Ovary (tissue), 10 donors: ENCODE data around the gene WDR41. TPM values are rescaled to one million over a fixed set of nuclear protein-coding genes. Genes with fewer than 3 reads are reported as not detected.

Experiments
- DNase-seq, 5 donors: peaks; one replicate each; pipeline ENCODE4 v3.0.0-alpha.2; 2019 to 2020
- H3K27ac ChIP-seq, 2 donors: fragments of 200-600 bp; one replicate each; pipeline versions ENCODE4 v1.5.1 to v1.8.0; 2019 to 2022
- H3K27me3 ChIP-seq: fragments of 200-600 bp; one replicate; pipeline ENCODE4 v1.8.0; 2022
- H3K36me3 ChIP-seq: fragments of 200-600 bp; sonication (generic); one replicate; pipeline ENCODE4 v1.5.1; 2019
- H3K4me1 ChIP-seq: one replicate; pipeline ENCODE4 v1.8.1; 2013; ENCODE audit warnings: mild to moderate bottlenecking, moderate library complexity; ENCODE audit not compliant: insufficient read depth
- H3K4me3 ChIP-seq: fragments of 200-600 bp; sonication (generic); one replicate; pipeline ENCODE4 v1.5.1; 2017
- H3K9me3 ChIP-seq, 2 donors: fragments of 200-600 bp in 1 of 2; sonication (generic) in 1 of 2; one replicate each; pipeline versions ENCODE4 v1.5.1 to v1.8.1; 2013 to 2019; ENCODE audit warnings: mild to moderate bottlenecking in 1 of 2, moderate library complexity in 1 of 2
- EP300 ChIP-seq: sonication (generic); formaldehyde crosslinking; IDR thresholded peaks from one replicate; pipeline ENCODE4 v1.6.1; 2017; ENCODE audit warnings: antibody characterized with exemption
- POLR2A ChIP-seq: fragments of 450-650 bp; IDR thresholded peaks from one replicate; pipeline ENCODE4 v1.6.1; 2017; ENCODE audit warnings: antibody characterized with exemption, mild to moderate bottlenecking, moderate library complexity
- WGBS, 3 donors: extraction: QIAGEN DNeasy Blood & Tissue Kit in 1 of 3; methylation state at CpG; one replicate each; pipeline versions ENCODE4 v1.1.5 to v1.1.7; 2013 to 2017; 5-methylcytosine and 5-hydroxymethylcytosine counted together
- intact Hi-C, 4 donors: fragments of 100-400 bp; cut with DNase I; formaldehyde crosslinking; loops; one replicate each; pipeline versions ENCODE4 v1.11.0 to v1.15.1; 2022 to 2023
- long read RNA-seq, 3 donors: library from polyadenylated mRNA in 2 of 3; unstranded in 2 of 3; transcript quantifications; one replicate each; pipeline ENCODE4 v2.0.0 and lab custom pipeline, GENCODE V29; 2021 to 2026
- polyA plus RNA-seq, 2 donors: library from polyadenylated mRNA; stranded (reverse); fragments of 200-250 nt in 1 of 2; fragments of 350-450 nt in 1 of 2; fragmentation: Illumina TruSeq in 1 of 2; extraction: RNeasy Lipid Tissue Mini Kit (QIAGEN cat#74804) in 1 of 2; gene quantifications; one replicate each; pipeline ENCODE4 v1.2.3, GENCODE V29; 2013 to 2014
- total RNA-seq, 7 donors: library from RNA; depleted of rRNA in 2 of 7; stranded (reverse); fragments of >200 nt in 2 of 7; fragmentation: NEBNext Ultra II Directional in 3 of 7; extraction: Animal tissue kit (Norgen Biotek cat#: 25700) in 3 of 7; gene quantifications; one replicate each; pipeline versions ENCODE4 v1.1.0 to v1.2.4, GENCODE V29; 2016 to 2023
- TF ChIP-seq, protein P1 (sequence below), 3 donors: fragments of 450-650 bp in 2 of 3; fragments of 200-600 bp in 1 of 3; IDR thresholded peaks; one replicate each; pipeline versions ENCODE4 v1.5.1 to v1.8.0; 2016 to 2022; ENCODE audit warnings: antibody characterized with exemption in 3 of 3, mild to moderate bottlenecking in 1 of 3
- donor health status: DM: no; HTN: no; CAD: no; lungs with moderate emphysema.
- donor health status: DM: no; HTN: no; CAD: no.
- donor health status: Bipolar disorder and iron deficiency.
- donor health status: DM: yes; HTN: yes; CAD: no.
- donor health status: DM: no; HTN: no; CAD: no.
- donor health status: DM: yes; HTN: yes; CAD: no.

WDR41 gene, protein sequence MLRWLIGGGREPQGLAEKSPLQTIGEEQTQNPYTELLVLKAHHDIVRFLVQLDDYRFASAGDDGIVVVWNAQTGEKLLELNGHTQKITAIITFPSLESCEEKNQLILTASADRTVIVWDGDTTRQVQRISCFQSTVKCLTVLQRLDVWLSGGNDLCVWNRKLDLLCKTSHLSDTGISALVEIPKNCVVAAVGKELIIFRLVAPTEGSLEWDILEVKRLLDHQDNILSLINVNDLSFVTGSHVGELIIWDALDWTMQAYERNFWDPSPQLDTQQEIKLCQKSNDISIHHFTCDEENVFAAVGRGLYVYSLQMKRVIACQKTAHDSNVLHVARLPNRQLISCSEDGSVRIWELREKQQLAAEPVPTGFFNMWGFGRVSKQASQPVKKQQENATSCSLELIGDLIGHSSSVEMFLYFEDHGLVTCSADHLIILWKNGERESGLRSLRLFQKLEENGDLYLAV
- total RNA-seq: 10 to 100 TPM; 24.5 to 45.4 (median 31.9) TPM
- polyA plus RNA-seq: 10 to 100 TPM in 1 of 2 donors, 1 to 10 TPM in 1; 7.5 to 36.6 TPM
- long read RNA-seq, donor 1, transcript WDR41-201 (13 exons, 3,958 nt): major isoform, 26 of 56 reads
- long read RNA-seq, donor 1, partial matches to known transcripts: 5 of 56 reads
- long read RNA-seq, donor 1, other reads (novel, unspliced or antisense): 22 of 56 reads
- long read RNA-seq, donor 2, transcript WDR41-201 (13 exons, 3,958 nt): major isoform, 17 of 29 reads
- long read RNA-seq, donor 2, partial matches to known transcripts: 10 of 29 reads
- long read RNA-seq, donor 2, other reads (novel, unspliced or antisense): 0 of 29 reads
- long read RNA-seq, donor 3, transcript WDR41-201 (13 exons, 3,958 nt): major isoform, 17 of 24 reads
- long read RNA-seq, donor 3, partial matches to known transcripts: 0 of 24 reads
- long read RNA-seq, donor 3, other reads (novel, unspliced or antisense): 7 of 24 reads

DNA sequence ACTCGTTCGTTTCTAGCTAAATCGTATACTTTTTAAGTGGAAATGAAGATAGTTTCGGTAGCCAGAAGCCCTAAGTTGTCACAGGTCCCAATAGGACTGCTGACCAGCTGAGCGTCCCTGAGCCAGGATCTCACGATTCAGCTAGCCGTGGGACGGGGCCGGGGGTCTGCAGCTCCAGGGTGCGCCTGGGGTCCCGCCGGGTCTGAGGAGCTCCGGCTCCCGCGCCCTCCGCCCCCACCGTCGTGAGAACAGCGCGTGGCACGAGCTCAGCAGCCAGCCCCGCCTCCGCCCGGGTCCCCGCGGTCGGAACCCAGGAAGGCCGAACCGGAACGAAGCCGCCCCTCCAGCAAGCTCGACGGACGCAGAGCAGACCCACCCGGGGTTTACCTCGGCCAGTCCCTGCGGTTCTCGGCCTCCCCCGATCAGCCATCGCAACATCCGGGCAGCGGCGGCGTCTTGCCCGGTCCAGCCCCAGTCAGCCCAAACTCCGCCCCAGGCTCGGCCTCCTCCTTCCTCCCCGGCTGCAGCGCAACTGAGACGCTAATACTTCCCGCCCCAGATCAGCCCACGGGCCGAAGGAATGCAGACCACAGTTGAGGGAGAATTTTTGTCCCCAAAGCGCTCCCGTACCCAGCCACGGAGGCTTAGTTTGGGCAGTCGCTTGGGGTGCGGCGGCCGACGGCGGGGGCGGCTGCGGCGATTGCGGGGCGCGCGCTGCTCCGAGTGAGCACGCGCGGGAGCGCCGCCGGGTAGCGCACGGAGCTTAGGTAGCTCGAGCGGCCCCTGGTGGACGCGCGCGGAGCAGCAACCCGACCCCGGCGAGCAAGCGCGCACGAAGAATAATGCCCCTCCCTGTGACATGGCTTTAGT lies at the start of gene WDR41:
Gene WDR41 (minus strand): TSS at position 534 of the 870 bp plus-strand sequence. CDS start 96 bp downstream, at position 438.
- H3K4me1 ChIP-seq: no peaks in the 10 kb centered on the region
- H3K27me3 ChIP-seq: no peaks in the 10 kb centered on the region
- no peaks in the 10 kb centered on the region for H3K9me3 ChIP-seq
- peak within 1 kb of the TSS; percentile 88 for H3K4me3 ChIP-seq
- peak; percentile 35 for TF ChIP-seq POLR2A
- no peak for TF ChIP-seq EP300
- TF ChIP-seq, protein P1, sequence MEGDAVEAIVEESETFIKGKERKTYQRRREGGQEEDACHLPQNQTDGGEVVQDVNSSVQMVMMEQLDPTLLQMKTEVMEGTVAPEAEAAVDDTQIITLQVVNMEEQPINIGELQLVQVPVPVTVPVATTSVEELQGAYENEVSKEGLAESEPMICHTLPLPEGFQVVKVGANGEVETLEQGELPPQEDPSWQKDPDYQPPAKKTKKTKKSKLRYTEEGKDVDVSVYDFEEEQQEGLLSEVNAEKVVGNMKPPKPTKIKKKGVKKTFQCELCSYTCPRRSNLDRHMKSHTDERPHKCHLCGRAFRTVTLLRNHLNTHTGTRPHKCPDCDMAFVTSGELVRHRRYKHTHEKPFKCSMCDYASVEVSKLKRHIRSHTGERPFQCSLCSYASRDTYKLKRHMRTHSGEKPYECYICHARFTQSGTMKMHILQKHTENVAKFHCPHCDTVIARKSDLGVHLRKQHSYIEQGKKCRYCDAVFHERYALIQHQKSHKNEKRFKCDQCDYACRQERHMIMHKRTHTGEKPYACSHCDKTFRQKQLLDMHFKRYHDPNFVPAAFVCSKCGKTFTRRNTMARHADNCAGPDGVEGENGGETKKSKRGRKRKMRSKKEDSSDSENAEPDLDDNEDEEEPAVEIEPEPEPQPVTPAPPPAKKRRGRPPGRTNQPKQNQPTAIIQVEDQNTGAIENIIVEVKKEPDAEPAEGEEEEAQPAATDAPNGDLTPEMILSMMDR (IDR thresholded peaks at IDR 0.05): peak; percentile 91 to 96 (median 94)
- intact Hi-C loops: loop anchor here in 3 of 4 donors (1.0 to 10.0 kb wide), 2 partner anchors 347 to 348 kb away; no protein-coding TSS in a partner anchor
- peak; percentile 88 to 93 (median 88) for DNase-seq
- H3K36me3 ChIP-seq: no peaks in the 10 kb centered on the region
- peak within 1 kb of the TSS; percentile 79 to 93 for H3K27ac ChIP-seq
- 0% methylated on average over 63 to 90 of the region's 90 CpGs for WGBS, 3 donors

DNA sequence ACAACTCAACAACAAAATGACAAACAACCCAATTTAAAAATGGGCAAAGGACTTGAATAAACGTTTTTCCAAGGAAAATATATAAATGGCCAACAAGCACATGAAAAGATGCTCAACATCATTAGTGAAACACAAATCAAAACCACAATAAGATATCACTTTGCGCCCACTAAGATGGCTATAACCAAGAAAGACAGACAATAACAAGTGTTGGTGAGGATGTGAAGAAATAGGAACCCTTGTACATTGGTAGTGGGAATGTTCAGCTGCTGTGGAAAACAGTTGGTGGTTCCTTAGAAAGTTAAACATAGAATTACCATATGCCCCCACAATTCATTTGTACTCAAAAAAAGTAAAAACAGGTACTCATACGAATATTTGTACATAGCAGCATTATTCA lies 39.2 kb upstream of the WDR41 start:
- Histone ChIP-seq H3K4me3 (no peak overlapping the region), H3K4me1 (no peaks in the 10 kb centered on the region), H3K27me3 (no peaks in the 10 kb centered on the region), H3K27ac (no peak overlapping the region), H3K9me3 (no peaks in the 10 kb centered on the region), H3K36me3 (no peaks in the 10 kb centered on the region)
- no peak for DNase-seq
- intact Hi-C loops: no loop called here
- TF ChIP-seq EP300 (no peak), POLR2A (no peak)
- TF ChIP-seq, protein P1 (IDR thresholded peaks at IDR 0.05): no peak
- 59 to 69% (median 62%) methylated on average over 3 of the region's 3 CpGs for WGBS, 3 donors

DNA sequence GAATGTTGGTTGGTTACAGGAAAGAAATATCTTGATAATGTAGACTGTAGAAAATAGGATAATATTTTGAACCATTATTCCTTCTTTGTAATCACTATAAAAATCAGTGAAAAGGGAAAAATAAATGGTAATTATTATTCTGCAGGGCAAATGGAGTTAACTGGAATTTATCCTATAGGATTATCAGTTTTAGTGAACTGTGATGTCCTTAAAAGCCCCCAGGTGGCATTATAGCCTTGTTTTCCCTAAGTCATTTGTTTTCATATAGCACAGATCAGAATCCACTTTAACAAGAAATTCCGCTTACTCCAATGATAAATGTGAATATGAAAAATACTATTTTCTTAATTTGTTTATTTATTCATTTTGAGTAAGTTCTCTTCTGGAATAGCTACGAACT lies 26.2 kb upstream of the WDR41 start:
- H3K36me3 ChIP-seq: no peaks in the 10 kb centered on the region
- no peaks in the 10 kb centered on the region for H3K27me3 ChIP-seq
- no peak overlapping the region for H3K4me3 ChIP-seq
- intact Hi-C loops: no loop called here
- H3K27ac ChIP-seq: no peak overlapping the region
- 35 to 56% (median 46%) methylated on average over 2 of the region's 2 CpGs for WGBS, 3 donors
- no peaks in the 10 kb centered on the region for H3K4me1 ChIP-seq
- TF ChIP-seq EP300 (no peak), POLR2A (no peak)
- TF ChIP-seq, protein P1 (IDR thresholded peaks at IDR 0.05): no peak
- no peaks in the 10 kb centered on the region for H3K9me3 ChIP-seq
- DNase-seq: no peak

DNA sequence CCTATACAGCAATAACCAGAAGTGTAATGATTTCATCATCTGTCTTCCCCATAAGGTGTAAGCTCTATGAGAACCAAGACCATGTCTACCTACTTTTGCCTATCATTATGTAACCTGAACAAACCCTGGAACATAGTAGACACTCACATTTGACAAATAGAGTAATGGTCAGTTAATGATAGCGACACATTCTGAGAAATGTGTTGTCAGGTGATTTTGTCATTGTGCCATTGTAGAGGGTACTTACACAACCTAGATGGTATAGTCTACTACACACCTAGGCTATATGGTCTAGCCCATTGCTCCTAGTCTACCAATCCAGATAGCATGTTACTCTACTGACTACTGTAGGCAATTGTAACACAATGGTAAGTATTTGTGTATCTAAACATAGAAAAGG lies 22.3 kb upstream of the WDR41 start:
- H3K36me3 ChIP-seq: no peaks in the 10 kb centered on the region
- H3K9me3 ChIP-seq: no peaks in the 10 kb centered on the region
- H3K4me3 ChIP-seq: no peak overlapping the region
- intact Hi-C loops: no loop called here
- TF ChIP-seq, protein P1 (IDR thresholded peaks at IDR 0.05): no peak
- TF ChIP-seq POLR2A: no peak
- TF ChIP-seq EP300: no peak
- H3K27me3 ChIP-seq: no peaks in the 10 kb centered on the region
- H3K4me1 ChIP-seq: no peaks in the 10 kb centered on the region
- H3K27ac ChIP-seq: no peak overlapping the region
- 95 to 98% (median 97%) methylated on average over 1 of the region's 1 CpG for WGBS, 3 donors
- no peak for DNase-seq
